ENCODE measurements around the gene MAGEA11. TPM values are rescaled to one million over a fixed set of nuclear protein-coding genes. Genes with fewer than 3 reads are reported as not detected.
"Not testable (repeated sequence)": the region's sequence is repeated elsewhere in the genome, so short reads cannot be mapped to it uniquely, and the experiment has no call there.

Gene MAGEA11, protein sequence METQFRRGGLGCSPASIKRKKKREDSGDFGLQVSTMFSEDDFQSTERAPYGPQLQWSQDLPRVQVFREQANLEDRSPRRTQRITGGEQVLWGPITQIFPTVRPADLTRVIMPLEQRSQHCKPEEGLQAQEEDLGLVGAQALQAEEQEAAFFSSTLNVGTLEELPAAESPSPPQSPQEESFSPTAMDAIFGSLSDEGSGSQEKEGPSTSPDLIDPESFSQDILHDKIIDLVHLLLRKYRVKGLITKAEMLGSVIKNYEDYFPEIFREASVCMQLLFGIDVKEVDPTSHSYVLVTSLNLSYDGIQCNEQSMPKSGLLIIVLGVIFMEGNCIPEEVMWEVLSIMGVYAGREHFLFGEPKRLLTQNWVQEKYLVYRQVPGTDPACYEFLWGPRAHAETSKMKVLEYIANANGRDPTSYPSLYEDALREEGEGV
- total RNA-seq, result not detected
- polyA plus RNA-seq (ENCODE audit: insufficient read length in 2 of 2), result not detected
- long read RNA-seq, donor 1, result 0 reads
- long read RNA-seq, donor 2, result 0 reads
- long read RNA-seq, donor 3, result 0 reads
- long read RNA-seq, donor 4, result 0 reads

DNA sequence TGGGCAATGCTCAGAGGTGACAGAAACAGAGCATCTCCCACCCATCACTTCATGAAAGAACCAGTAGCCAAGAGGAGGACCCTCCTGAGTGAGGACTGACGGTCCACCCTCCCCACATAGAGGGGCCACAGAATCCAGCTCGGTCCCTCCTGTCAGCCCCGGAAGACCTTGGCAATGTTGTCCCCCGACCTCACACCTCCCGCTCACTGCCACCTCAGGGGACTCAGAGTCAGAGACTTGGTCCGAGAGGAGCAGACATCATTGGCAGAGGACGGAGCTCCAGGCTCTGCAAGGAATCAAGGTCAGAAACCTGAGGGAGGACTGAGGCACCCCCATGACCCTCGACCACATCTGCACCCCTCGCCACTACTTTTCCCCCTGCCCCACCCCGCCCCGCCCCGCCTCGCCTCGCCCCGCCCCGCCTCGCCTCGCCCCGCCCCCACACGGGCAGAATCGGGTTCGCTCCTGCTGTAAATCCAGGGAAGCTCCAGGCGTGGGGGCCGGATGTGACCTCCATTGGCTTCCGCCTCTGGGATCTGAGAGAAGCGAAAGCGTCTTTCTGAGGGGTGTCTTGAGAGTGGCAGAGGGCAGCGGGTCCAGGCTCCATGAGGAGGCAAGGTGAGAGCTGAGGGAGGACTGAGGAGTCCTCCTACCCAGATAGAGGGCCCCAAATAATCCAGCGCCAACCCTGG is at the start of gene MAGEA11:
MAGEA11 (plus strand) TSS at position 516 of the 692 bp plus-strand sequence. CDS start 1,100 bp downstream, outside the sequence.
- no peaks in the 10 kb centered on the region for H3K9me3 ChIP-seq (ENCODE audit: control insufficient read depth, insufficient read depth, low read length)
- DNase-seq (ENCODE audit: low read depth in 4 of 6, low spot score in 6 of 6), result no peak
- no peaks in the 10 kb centered on the region for H3K27me3 ChIP-seq (ENCODE audit: control insufficient read depth, insufficient read depth, low read length)
- no peak within 1 kb of the TSS for H3K4me3 ChIP-seq (ENCODE audit: low read depth, low read length)
- WGBS (ENCODE audit: insufficient coverage), result 74% methylated on average over 21 of the region's 29 CpGs
- H3K36me3 ChIP-seq (ENCODE audit: control insufficient read depth, insufficient read depth, low read length), result no peaks in the 10 kb centered on the region
- no peak within 1 kb of the TSS for H3K27ac ChIP-seq (ENCODE audit: low read depth, low read length)
- no peaks in the 10 kb centered on the region for H3K4me1 ChIP-seq (ENCODE audit: control insufficient read depth, insufficient read depth, low read length)

DNA sequence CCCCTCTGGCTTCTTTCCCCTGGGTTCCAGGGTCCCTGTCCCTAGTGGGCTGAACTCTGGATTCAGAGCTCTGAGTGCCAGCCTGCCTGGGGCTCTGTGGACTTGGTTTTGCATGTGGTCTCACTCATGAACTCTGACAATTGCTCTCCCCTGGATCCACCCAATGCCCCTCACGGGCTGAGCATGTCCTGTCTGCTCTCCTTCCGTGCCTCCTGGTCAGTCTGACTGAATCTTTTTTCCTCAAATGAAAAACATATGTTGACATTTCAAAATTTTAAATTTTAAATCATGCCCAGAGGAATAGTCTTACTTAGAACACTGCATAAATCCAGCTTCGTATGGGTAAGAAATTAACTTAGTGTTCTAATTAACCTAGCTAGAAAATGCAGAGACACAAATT is 36.8 kb upstream of the MAGEA11 start:
- H3K4me1 ChIP-seq (ENCODE audit: control insufficient read depth, insufficient read depth, low read length); H3K9me3 ChIP-seq (ENCODE audit: control insufficient read depth, insufficient read depth, low read length); H3K4me3 ChIP-seq (ENCODE audit: low read depth, low read length); H3K27ac ChIP-seq (ENCODE audit: low read depth, low read length); DNase-seq (ENCODE audit: low read depth in 4 of 6, low spot score in 6 of 6); H3K36me3 ChIP-seq (ENCODE audit: control insufficient read depth, insufficient read depth, low read length); H3K27me3 ChIP-seq (ENCODE audit: control insufficient read depth, insufficient read depth, low read length): not testable (repeated sequence)
- WGBS (ENCODE audit: insufficient coverage), result no CpG with 5 or more reads among the region's 3 CpGs

GRCh38 chrX:149675554-149675953 is 36.3 kb upstream of the MAGEA11 start:
- not testable (repeated sequence) for H3K4me1 ChIP-seq (ENCODE audit: control insufficient read depth, insufficient read depth, low read length); H3K9me3 ChIP-seq (ENCODE audit: control insufficient read depth, insufficient read depth, low read length); H3K36me3 ChIP-seq (ENCODE audit: control insufficient read depth, insufficient read depth, low read length); H3K27ac ChIP-seq (ENCODE audit: low read depth, low read length); DNase-seq (ENCODE audit: low read depth in 4 of 6, low spot score in 6 of 6); H3K4me3 ChIP-seq (ENCODE audit: low read depth, low read length); H3K27me3 ChIP-seq (ENCODE audit: control insufficient read depth, insufficient read depth, low read length)
- WGBS (ENCODE audit: insufficient coverage), result no CpG with 5 or more reads among the region's 8 CpGs

DNA sequence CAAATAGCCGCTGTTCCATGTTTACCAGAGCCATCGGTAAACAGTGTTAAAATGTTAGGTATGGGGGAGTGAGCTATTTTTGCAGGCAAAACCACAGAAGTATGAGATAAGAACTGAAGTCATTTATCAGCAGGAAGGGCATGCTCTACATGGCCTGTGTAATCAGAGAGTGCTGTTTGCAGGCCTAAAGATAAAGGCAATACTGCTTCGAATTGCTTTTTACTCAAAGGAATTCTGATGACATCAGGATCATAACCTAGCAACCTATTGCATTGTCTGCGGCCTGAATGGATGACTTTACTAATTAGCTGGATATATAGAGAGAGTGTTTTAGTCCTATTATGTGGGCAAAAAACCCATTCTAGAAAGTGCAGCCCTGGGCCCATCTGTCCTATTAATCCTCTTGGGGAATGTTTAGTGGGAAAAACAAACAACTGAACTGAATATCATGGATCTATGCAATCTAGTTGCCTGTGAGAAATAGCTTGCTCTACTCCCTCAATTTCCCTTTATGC is 32.6 kb upstream of the MAGEA11 start:
- H3K27me3 ChIP-seq (ENCODE audit: control insufficient read depth, insufficient read depth, low read length); DNase-seq (ENCODE audit: low read depth in 4 of 6, low spot score in 6 of 6); H3K9me3 ChIP-seq (ENCODE audit: control insufficient read depth, insufficient read depth, low read length); H3K4me3 ChIP-seq (ENCODE audit: low read depth, low read length); H3K4me1 ChIP-seq (ENCODE audit: control insufficient read depth, insufficient read depth, low read length); H3K36me3 ChIP-seq (ENCODE audit: control insufficient read depth, insufficient read depth, low read length); H3K27ac ChIP-seq (ENCODE audit: low read depth, low read length): not testable (repeated sequence)
- no CpG with 5 or more reads among the region's 4 CpGs for WGBS (ENCODE audit: insufficient coverage)

DNA sequence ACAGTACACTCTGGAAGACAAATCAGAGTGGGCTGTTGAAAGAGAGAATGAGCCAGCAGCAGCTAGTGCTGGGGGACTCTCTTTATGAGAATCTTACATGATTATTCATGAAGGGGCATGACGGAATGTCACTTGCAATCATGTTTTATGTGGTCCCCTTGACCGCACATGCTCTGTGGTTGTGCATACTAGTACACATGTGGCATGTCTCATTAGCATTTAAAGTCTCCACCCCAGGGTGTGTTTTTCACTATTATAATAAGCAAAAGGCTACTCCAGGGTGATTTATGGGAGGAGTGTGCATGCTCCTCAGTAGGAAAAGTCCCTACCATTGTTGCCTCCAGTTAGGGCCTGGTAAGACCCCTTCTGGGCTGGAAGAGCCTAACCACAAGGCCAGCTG is 30.7 kb upstream of the MAGEA11 start:
- Histone ChIP-seq H3K4me1 (ENCODE audit: control insufficient read depth, insufficient read depth, low read length) (no peaks in the 10 kb centered on the region), H3K27ac (ENCODE audit: low read depth, low read length) (no peak overlapping the region), H3K27me3 (ENCODE audit: control insufficient read depth, insufficient read depth, low read length) (no peaks in the 10 kb centered on the region), H3K9me3 (ENCODE audit: control insufficient read depth, insufficient read depth, low read length) (no peaks in the 10 kb centered on the region), H3K4me3 (ENCODE audit: low read depth, low read length) (no peak overlapping the region), H3K36me3 (ENCODE audit: control insufficient read depth, insufficient read depth, low read length) (no peaks in the 10 kb centered on the region)
- WGBS (ENCODE audit: insufficient coverage), result 83% methylated on average over 1 of the region's 2 CpGs
- no peak for DNase-seq (ENCODE audit: low read depth in 4 of 6, low spot score in 6 of 6)

GRCh38 chrX:149682031-149682430 is 29.8 kb upstream of the MAGEA11 start:
- no peaks in the 10 kb centered on the region for H3K4me1 ChIP-seq (ENCODE audit: control insufficient read depth, insufficient read depth, low read length)
- H3K9me3 ChIP-seq (ENCODE audit: control insufficient read depth, insufficient read depth, low read length), result no peaks in the 10 kb centered on the region
- 40% methylated on average over 1 of the region's 3 CpGs for WGBS (ENCODE audit: insufficient coverage)
- H3K36me3 ChIP-seq (ENCODE audit: control insufficient read depth, insufficient read depth, low read length), result no peaks in the 10 kb centered on the region
- H3K27ac ChIP-seq (ENCODE audit: low read depth, low read length), result no peak overlapping the region
- no peak for DNase-seq (ENCODE audit: low read depth in 4 of 6, low spot score in 6 of 6)
- H3K27me3 ChIP-seq (ENCODE audit: control insufficient read depth, insufficient read depth, low read length), result no peaks in the 10 kb centered on the region
- H3K4me3 ChIP-seq (ENCODE audit: low read depth, low read length), result no peak overlapping the region

GRCh38 chrX:149682956-149683947 is 28.6 kb upstream of the MAGEA11 start:
- no peak for DNase-seq (ENCODE audit: low read depth in 4 of 6, low spot score in 6 of 6)
- WGBS (ENCODE audit: insufficient coverage), result 33% methylated on average over 6 of the region's 9 CpGs
- no peak overlapping the region for H3K4me3 ChIP-seq (ENCODE audit: low read depth, low read length)
- H3K27ac ChIP-seq (ENCODE audit: low read depth, low read length), result no peak overlapping the region
- no peaks in the 10 kb centered on the region for H3K9me3 ChIP-seq (ENCODE audit: control insufficient read depth, insufficient read depth, low read length)
- H3K36me3 ChIP-seq (ENCODE audit: control insufficient read depth, insufficient read depth, low read length), result no peaks in the 10 kb centered on the region
- H3K27me3 ChIP-seq (ENCODE audit: control insufficient read depth, insufficient read depth, low read length), result no peaks in the 10 kb centered on the region
- no peaks in the 10 kb centered on the region for H3K4me1 ChIP-seq (ENCODE audit: control insufficient read depth, insufficient read depth, low read length)

GRCh38 chrX:149683966-149684730 is 27.7 kb upstream of the MAGEA11 start:
- no peak overlapping the region for H3K4me3 ChIP-seq (ENCODE audit: low read depth, low read length)
- no peaks in the 10 kb centered on the region for H3K36me3 ChIP-seq (ENCODE audit: control insufficient read depth, insufficient read depth, low read length)
- DNase-seq (ENCODE audit: low read depth in 4 of 6, low spot score in 6 of 6), result no peak
- no peak overlapping the region for H3K27ac ChIP-seq (ENCODE audit: low read depth, low read length)
- WGBS (ENCODE audit: insufficient coverage), result 82% methylated on average over 2 of the region's 6 CpGs
- H3K9me3 ChIP-seq (ENCODE audit: control insufficient read depth, insufficient read depth, low read length), result no peaks in the 10 kb centered on the region
- no peaks in the 10 kb centered on the region for H3K27me3 ChIP-seq (ENCODE audit: control insufficient read depth, insufficient read depth, low read length)
- no peaks in the 10 kb centered on the region for H3K4me1 ChIP-seq (ENCODE audit: control insufficient read depth, insufficient read depth, low read length)
